Stimulated activated CD4-positive, alpha-beta T cell treated with anti-CD3 and anti-CD28 coated beads, Interleukin-15, amount 100 ng/mL, for 24 hours (primary cell): ENCODE measurements around the gene EBI3.
A peak's percentile ranks its signal among the peaks of the same experiment; 100 is the strongest.
"Not testable (repeated sequence)": the region's sequence is repeated elsewhere in the genome, so short reads cannot be mapped to it uniquely, and the experiment has no call there.

ENCODE experiments used
- DNase-seq: peaks from one replicate; pipeline ENCODE4 v3.0.0-alpha.2; 2020

Gene EBI3

GRCh38 chr19:4229179-4229931 lies at the start of gene EBI3:
EBI3 (plus strand) TSS chr19:4229523; CDS start chr19:4229551, 28 bp downstream.
- DNase-seq, result peak; percentile 78

DNA sequence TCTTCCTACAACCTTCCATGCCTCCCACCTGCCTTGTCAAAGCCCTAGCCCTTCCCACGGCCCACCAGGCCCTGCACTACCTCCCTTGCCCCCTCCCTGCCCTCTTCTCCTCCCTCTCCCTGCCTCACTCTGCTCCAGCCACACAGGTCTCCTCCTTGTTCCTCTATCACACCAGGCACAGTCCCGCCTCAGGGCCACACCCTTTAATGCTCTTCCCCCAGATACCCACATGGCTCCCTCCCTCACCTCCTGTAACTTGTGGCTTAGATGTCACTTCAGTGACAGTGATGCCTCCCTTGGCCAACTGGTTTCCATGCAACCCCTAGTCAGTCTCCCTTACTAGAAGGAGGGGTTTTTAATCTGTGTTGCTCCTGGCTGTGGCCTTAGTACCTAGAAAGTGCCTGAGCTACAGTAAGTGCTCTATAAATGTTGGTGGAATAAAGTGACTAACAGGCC lies 48.2 kb upstream of the EBI3 start:
- no peak for DNase-seq

DNA sequence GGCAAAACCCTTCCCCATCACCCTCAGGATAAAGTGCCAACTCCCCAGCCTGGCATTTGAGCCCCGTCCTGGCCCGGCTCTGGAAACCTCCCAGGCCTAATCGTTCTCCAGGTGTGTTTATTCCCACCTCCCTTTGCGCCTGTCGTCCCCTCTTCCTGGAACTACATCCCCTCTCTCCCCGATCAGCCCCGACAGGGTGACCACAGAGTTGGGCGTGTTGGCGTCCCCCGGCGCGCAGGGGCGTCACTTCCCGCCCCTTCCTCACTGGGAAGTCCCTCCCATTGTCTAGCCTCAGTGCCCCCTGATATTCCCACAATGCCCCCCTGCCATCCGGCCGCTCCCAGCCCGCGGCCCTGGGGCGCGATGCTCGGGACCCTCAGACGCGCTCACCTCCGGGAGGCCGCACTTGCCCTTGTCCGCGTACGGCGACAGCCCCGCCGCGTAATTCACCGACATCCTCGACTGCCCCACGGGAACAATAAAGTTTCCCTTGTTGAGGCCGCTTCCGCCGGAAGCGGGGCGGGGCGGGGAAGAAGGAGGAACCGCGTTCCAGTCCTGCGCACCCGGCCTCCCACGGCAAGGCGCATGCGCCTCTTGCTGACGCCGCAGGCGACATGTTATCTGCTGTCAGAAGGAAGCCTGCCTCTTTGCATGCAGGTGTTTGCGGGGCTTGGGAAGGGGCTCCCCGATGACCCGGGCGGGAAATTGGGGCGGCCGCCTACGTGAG lies 47.1 kb upstream of the EBI3 start, which contains the start of the genes ANKRD24 and SIRT6:
TSS of gene ANKRD24 (plus strand) at position 606 of the 727 bp plus-strand sequence. CDS start 3,737 bp downstream, outside the sequence.
TSS of gene SIRT6 (minus strand) at position 480 of the 727 bp plus-strand sequence. CDS start at position 456, 24 bp downstream.
- DNase-seq, result peak; percentile 97

GRCh38 chr19:4183967-4184717 lies 45.2 kb upstream of the EBI3 start:
- no peak for DNase-seq

- no peak for DNase-seq
These were observed 44.5 kb upstream of the EBI3 start for GRCh38 chr19:4184718-4185352.

DNA sequence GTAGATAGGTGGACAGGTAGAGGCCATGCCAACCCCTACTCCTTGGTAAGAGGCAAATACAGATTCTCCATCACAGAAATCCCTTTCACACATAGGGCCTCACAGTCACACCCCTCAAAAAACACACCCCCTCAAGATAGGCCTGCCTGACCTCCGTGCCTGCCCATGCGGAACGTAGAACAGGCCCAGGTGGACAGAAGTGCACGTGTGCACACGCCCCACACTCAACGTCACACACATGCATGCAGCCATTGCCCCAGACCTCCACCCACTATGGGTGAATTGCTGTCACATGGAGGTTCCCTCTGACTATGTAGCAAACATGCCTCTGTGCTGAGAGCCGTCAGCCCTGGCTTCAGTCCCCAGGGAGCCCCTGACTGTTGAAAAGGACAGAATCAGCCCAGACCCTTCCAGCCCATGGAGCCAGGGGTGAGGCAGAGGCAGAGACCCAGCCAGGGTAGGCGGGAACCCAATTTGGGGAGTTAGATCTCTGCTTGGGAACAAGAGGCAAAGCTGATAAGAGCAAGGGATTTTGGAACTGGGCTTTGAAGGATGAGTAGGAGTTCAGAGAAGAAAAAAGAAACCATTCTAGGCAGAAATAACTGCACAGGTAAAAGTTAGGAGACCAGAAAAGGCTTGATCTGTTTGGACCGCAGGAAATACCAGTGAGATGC lies 43.8 kb upstream of the EBI3 start:
- DNase-seq, result no peak

GRCh38 chr19:4186087-4186993 lies 43.0 kb upstream of the EBI3 start:
- peak; percentile 88 for DNase-seq

- no peak for DNase-seq
These were observed 41.8 kb upstream of the EBI3 start for GRCh38 chr19:4187313-4188122.

GRCh38 chr19:4189641-4190040 lies 39.7 kb upstream of the EBI3 start:
- no peak for DNase-seq

DNA sequence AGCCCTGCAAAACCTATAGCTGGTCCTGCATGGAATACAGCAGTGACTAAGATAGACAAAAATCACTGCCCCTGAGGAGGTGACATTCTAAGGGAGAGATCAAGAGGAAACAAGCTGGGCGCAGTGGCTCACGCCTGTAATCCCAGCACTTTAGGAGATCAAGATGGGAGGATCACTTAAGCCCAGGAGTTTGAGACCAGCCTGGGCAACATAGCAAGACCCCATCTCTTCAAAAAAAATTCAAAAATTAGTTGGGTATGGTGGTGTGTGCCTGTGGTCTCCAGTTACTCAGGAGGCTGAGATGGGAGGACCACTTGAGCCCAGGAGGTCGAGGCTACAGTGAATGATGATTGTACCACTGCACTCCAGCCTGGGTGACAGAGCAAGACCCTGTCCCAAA lies 36.8 kb upstream of the EBI3 start:
- not testable (repeated sequence) for DNase-seq

DNA sequence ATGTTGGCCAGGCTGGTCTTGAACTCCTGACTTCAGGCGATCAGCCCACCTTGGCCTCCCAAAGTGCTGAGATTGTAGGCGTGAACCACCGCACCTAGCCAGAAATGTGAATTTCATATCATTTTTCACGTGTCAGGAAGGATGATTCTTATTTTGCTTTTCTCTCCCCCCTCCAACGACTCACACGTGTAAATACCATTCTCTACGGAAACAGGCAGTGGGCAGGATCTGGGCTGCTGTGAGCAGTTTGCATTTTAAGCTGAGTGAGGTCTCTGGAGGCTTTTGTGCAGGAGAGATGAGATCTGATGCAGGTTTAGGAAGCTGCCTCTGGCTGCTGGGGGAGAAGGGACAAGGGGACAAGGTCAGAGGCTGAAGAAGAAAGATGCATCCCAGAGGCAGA lies 35.0 kb upstream of the EBI3 start:
- DNase-seq, result no peak

GRCh38 chr19:4196009-4196408 lies 33.3 kb upstream of the EBI3 start:
- DNase-seq, result no peak

DNA sequence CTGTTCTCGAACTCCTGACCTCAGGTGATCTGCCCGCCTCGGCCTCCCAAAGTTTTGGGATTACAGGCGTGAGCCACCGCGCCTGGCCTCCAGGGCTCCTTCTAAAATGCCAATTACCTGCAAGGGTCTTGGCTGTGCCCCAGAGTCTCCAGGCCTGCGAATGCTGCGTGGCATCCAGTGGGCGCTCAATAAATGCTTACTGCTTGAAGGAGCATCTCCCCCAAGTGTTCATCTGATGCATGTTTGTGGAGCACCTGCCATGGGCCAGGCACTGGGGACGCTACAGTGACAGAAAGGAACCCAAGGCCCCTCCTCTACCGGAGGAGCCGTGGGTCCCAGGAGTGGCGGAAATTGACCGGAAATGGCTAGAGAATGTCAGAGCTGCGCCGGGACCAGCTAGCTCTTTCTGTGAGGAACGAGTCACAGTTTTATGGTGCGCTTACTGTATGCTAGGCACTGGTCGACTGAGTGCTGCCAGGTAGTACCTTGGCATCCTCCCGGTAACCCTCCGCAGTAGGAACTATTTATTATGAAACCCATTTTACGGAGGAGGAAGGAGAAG lies 32.7 kb upstream of the EBI3 start:
- no peak for DNase-seq

DNA sequence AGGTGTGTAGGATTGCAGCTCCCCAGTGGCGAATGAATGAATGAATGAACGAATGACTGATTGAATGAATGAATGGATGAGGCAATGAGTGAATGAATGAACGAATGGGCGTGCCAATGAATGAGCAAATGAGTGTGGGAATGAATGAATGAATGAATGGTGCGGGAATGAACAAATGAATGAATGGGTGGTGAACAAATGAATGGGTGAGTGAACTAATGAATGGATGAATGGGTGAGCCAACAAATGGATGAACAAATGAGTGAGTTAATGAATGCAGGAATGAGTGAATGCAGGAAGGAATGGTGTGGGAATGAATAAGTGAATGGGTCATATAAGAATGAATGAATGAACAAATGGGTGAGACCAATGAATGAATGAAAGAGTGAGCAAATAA lies 32.1 kb upstream of the EBI3 start:
- no peak for DNase-seq

GRCh38 chr19:4197625-4198466 lies 31.5 kb upstream of the EBI3 start:
- no peak for DNase-seq

GRCh38 chr19:4198467-4199126 lies 30.7 kb upstream of the EBI3 start:
- DNase-seq, result no peak

DNA sequence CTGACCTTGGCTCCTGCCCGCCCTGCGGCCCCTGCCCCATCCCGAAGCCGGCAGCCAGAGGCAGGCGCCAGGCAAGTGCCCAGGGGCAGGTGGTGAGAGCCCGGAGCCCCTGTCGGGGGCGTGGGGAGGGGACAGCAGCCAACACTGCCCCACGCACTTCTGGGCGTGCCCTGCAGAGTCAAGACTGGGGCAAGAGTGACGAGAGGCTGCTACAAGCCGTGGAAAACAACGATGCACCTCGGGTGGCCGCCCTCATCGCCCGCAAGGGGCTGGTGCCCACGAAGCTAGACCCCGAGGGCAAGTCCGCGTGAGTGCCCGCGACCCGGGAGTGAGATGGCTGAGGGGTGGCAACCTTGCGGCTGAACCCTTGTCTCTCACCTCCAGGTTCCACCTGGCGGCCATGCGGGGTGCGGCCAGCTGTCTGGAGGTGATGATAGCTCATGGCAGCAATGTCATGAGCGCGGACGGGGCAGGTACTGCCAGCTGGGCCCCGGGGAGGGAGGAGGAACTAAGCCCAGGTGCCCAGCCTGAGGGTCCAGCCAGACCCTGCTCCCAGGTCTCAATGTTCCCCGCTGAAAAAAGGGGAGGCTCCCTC lies 29.5 kb upstream of the EBI3 start:
- DNase-seq, result no peak
